WTC11 (cell line): ENCODE data around the gene TAOK2. TPM values are rescaled to one million over a fixed set of nuclear protein-coding genes. Genes with fewer than 3 reads are reported as not detected.
A peak's percentile ranks its signal among the peaks of the same experiment; 100 is the strongest.

Experiments used
- ATAC-seq: fragments of 200-7000 bp; cut with Tn5 transposase; 2 replicates; pipeline ENCODE4 v1.10.0; 2021; ENCODE audit warnings: mild to moderate bottlenecking, moderate library complexity
- CTCF ChIA-PET: fragments of 300-600 bp; sonication (Branson Sonifier 250); formaldehyde crosslinking; loops from one replicate; lab custom pipeline; 2021; ENCODE audit warnings: antibody characterized with exemption; lab: Charles Lee
- POLR2A ChIA-PET: fragments of 350-600 bp; sonication (Branson Sonifier 250); formaldehyde crosslinking; loops from one replicate; lab custom pipeline; 2021; ENCODE audit warnings: antibody characterized with exemption; lab: Charles Lee
- DNase-seq: peaks from one replicate; pipeline ENCODE4 v3.0.0; 2021; ENCODE audit warnings: low spot score
- H3K27ac Mint-ChIP-seq: 2 replicates; pipeline ENCODE4 v1.8.0; 2021; ENCODE audit warnings: mixed read lengths
- H3K27me3 Mint-ChIP-seq: 2 replicates; pipeline ENCODE4 v1.8.0; 2021; ENCODE audit warnings: low read depth, mild to moderate bottlenecking, moderate library complexity, mixed read lengths
- H3K36me3 Mint-ChIP-seq: 2 replicates; pipeline ENCODE4 v1.8.0; 2021; ENCODE audit warnings: mixed read lengths
- H3K4me1 Mint-ChIP-seq: 2 replicates; pipeline ENCODE4 v1.8.0; 2022; ENCODE audit warnings: mixed read lengths
- H3K4me3 Mint-ChIP-seq: 2 replicates; pipeline ENCODE4 v1.8.0; 2021; ENCODE audit warnings: mild to moderate bottlenecking, moderate library complexity, mixed read lengths
- H3K9me3 Mint-ChIP-seq: 2 replicates; pipeline ENCODE4 v1.8.0; 2021; ENCODE audit warnings: mixed read lengths
- ATF1 ChIP-seq: sonication (generic); formaldehyde crosslinking; IDR thresholded peaks from 2 replicates; pipeline ENCODE4 v1.8.1; 2023; ENCODE audit warnings: mild to moderate bottlenecking, moderate library complexity, missing genetic modification reagents
- ATF6 ChIP-seq: sonication (generic); formaldehyde crosslinking; IDR thresholded peaks from 2 replicates; pipeline ENCODE4 v1.8.1; 2023; ENCODE audit warnings: mild to moderate bottlenecking, missing genetic modification reagents
- ELF4 ChIP-seq: sonication (generic); formaldehyde crosslinking; IDR thresholded peaks from 2 replicates; pipeline ENCODE4 v1.8.1; 2022; ENCODE audit warnings: low read depth, mild to moderate bottlenecking, moderate library complexity, missing genetic modification reagents
- FOXP1 ChIP-seq: sonication (generic); formaldehyde crosslinking; IDR thresholded peaks from 2 replicates; pipeline ENCODE4 v1.8.0; 2022; ENCODE audit warnings: missing genetic modification reagents, mild to moderate bottlenecking, moderate library complexity, borderline replicate concordance
- FOXP4 ChIP-seq: sonication (generic); formaldehyde crosslinking; IDR thresholded peaks from 2 replicates; pipeline ENCODE4 v1.8.0; 2022; ENCODE audit warnings: mild to moderate bottlenecking, missing genetic modification reagents
- GABPB1 ChIP-seq: sonication (generic); formaldehyde crosslinking; IDR thresholded peaks from 2 replicates; pipeline ENCODE4 v1.8.1; 2023; ENCODE audit warnings: mild to moderate bottlenecking, missing genetic modification reagents
- IRF2 ChIP-seq: sonication (generic); formaldehyde crosslinking; IDR thresholded peaks from 2 replicates; pipeline ENCODE4 v1.8.0; 2022; ENCODE audit warnings: low read depth, missing genetic modification reagents, borderline replicate concordance
- KAT7 ChIP-seq: sonication (generic); formaldehyde crosslinking; IDR thresholded peaks from 2 replicates; pipeline ENCODE4 v1.8.1; 2023; ENCODE audit warnings: missing genetic modification reagents, mild to moderate bottlenecking, borderline replicate concordance
- NFYB ChIP-seq: sonication (generic); formaldehyde crosslinking; conservative IDR thresholded peaks from 2 replicates; pipeline ENCODE4 v1.8.0; 2022; ENCODE audit warnings: low read depth, missing genetic modification reagents
- OVOL2 ChIP-seq: fragments of 250-450 bp; sonication (Bioruptor Pico); IDR thresholded peaks from 2 replicates; pipeline ENCODE4 v1.9.0; 2021; ENCODE audit warnings: mild to moderate bottlenecking, borderline replicate concordance
- SP1 ChIP-seq: sonication (generic); formaldehyde crosslinking; conservative IDR thresholded peaks from 2 replicates; pipeline ENCODE4 v1.8.1; 2022; ENCODE audit warnings: missing genetic modification reagents
- TCF7 ChIP-seq: sonication (generic); formaldehyde crosslinking; IDR thresholded peaks from 2 replicates; pipeline ENCODE4 v1.8.0; 2022; ENCODE audit warnings: mild to moderate bottlenecking, low read depth, missing genetic modification reagents, moderate library complexity
- ZBTB21 ChIP-seq: sonication (generic); formaldehyde crosslinking; IDR thresholded peaks from 2 replicates; pipeline ENCODE4 v1.8.1; 2023; ENCODE audit warnings: mild to moderate bottlenecking, missing genetic modification reagents, borderline replicate concordance
- ZNF121 ChIP-seq: sonication (generic); formaldehyde crosslinking; IDR thresholded peaks from 2 replicates; pipeline ENCODE4 v1.8.0; 2023; ENCODE audit warnings: missing genetic modification reagents
- ZNF219 ChIP-seq: sonication (generic); formaldehyde crosslinking; IDR thresholded peaks from 2 replicates; pipeline ENCODE4 v1.8.0; 2023; ENCODE audit warnings: missing genetic modification reagents, mild to moderate bottlenecking, borderline replicate concordance
- total RNA-seq: library from RNA; stranded (reverse); gene quantifications from 3 replicates; pipeline ENCODE4 v1.2.3, GENCODE V29; 2021
- TF ChIP-seq, protein P1 (sequence below): sonication (generic); formaldehyde crosslinking; IDR thresholded peaks from 2 replicates; pipeline ENCODE4 v1.8.1; 2023; ENCODE audit warnings: mild to moderate bottlenecking, missing genetic modification reagents, borderline replicate concordance
- TF ChIP-seq, protein P2 (sequence below): sonication (generic); formaldehyde crosslinking; IDR thresholded peaks from 2 replicates; pipeline ENCODE4 v1.8.1; 2023; ENCODE audit warnings: mild to moderate bottlenecking, missing genetic modification reagents
- TF ChIP-seq, protein P3 (sequence below): fragments of 250-450 bp; sonication (Bioruptor Pico); IDR thresholded peaks from 2 replicates; pipeline ENCODE4 v1.9.0; 2021; ENCODE audit warnings: mild to moderate bottlenecking, borderline replicate concordance

The TAOK2 gene
- total RNA-seq, 1 experiment from 2014 or later: 42.4 TPM

GRCh38 chr16:30010844-30011713 is 37.4 kb downstream of the TAOK2 start, which contains the start of gene DOC2A:
Gene DOC2A, minus strand, starts transcription at chr16:30011027. Its CDS starts 805 bp downstream, at chr16:30010222.
- no peak within 1 kb of the TSS for H3K27ac Mint-ChIP-seq
- H3K4me1 Mint-ChIP-seq: peaks cover 17% of the 10 kb centered on the region

DNA sequence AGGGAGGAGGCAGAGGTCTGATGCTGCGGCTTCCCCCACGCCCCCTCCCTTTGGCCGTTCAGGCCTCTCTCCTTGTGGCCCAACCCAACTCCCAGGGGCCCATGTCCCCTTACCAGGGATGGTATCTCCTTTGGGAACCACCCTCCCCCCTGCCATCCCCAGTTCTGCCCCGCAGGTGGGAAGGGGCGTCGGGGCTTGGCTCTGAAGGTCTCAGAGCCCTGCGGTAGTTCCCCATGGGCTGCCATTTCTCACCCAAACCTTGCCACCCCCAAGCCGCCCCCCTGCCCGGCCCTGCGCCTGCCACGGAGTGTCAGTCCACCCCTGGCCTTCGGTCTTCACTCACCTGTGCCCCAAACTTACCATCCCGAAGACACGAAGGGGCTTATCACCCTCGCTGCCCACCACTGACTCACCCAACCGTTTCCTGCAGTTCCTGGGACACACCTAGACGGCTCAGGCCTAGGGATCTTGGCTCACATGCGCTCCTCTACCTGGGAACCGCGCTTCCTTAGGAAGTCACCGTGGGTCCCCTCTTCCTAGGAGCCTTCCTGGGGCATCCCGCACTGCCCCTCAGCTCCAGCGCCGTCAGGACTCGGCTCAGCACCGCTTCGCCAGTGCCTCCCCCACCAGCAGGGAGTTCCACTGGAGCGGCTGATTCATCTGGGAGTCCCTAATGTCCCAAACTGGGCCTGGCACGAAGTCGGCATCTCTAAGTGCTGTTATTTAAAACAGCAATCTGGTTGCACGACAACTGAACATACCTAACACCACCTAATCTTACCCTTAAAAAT is 38.2 kb downstream of the TAOK2 start:
- DNase-seq (no peak), ATAC-seq (peak; percentile 38)
- H3K4me1 Mint-ChIP-seq: peaks cover 17% of the 10 kb centered on the region
- H3K27ac Mint-ChIP-seq: no peak overlapping the region
- CTCF ChIA-PET: interaction anchor here (1.6 to 4.2 kb wide), 3 partner anchors 20 to 38 kb away, joined by 5 to 29 read pairs (median 8); partner anchors contain the start of genes TAOK2 and TLCD3B
- H3K36me3 Mint-ChIP-seq: no peaks in the 10 kb centered on the region
- no peak for TF ChIP-seq ZNF219
- no peak for TF ChIP-seq FOXP1
- no peak for TF ChIP-seq ATF6 (CRISPR knock-in tag)
- TF ChIP-seq, protein P1, sequence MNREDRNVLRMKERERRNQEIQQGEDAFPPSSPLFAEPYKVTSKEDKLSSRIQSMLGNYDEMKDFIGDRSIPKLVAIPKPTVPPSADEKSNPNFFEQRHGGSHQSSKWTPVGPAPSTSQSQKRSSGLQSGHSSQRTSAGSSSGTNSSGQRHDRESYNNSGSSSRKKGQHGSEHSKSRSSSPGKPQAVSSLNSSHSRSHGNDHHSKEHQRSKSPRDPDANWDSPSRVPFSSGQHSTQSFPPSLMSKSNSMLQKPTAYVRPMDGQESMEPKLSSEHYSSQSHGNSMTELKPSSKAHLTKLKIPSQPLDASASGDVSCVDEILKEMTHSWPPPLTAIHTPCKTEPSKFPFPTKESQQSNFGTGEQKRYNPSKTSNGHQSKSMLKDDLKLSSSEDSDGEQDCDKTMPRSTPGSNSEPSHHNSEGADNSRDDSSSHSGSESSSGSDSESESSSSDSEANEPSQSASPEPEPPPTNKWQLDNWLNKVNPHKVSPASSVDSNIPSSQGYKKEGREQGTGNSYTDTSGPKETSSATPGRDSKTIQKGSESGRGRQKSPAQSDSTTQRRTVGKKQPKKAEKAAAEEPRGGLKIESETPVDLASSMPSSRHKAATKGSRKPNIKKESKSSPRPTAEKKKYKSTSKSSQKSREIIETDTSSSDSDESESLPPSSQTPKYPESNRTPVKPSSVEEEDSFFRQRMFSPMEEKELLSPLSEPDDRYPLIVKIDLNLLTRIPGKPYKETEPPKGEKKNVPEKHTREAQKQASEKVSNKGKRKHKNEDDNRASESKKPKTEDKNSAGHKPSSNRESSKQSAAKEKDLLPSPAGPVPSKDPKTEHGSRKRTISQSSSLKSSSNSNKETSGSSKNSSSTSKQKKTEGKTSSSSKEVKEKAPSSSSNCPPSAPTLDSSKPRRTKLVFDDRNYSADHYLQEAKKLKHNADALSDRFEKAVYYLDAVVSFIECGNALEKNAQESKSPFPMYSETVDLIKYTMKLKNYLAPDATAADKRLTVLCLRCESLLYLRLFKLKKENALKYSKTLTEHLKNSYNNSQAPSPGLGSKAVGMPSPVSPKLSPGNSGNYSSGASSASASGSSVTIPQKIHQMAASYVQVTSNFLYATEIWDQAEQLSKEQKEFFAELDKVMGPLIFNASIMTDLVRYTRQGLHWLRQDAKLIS (CRISPR knock-in tag): no peak
- TF ChIP-seq FOXP4: no peak
- no peak for TF ChIP-seq ELF4 (CRISPR knock-in tag)
- no peak for TF ChIP-seq OVOL2 (CRISPR knock-in tag)
- TF ChIP-seq GABPB1 (CRISPR knock-in tag): no peak
- TF ChIP-seq ATF1: no peak
- no peak for TF ChIP-seq ZNF121
- TF ChIP-seq, all 79 proteins: peak for 0
- Mint-ChIP-seq H3K4me3 (peak overlapping the region; percentile 88), H3K27me3 (peaks cover 26% of the 10 kb centered on the region), H3K9me3 (no peaks in the 10 kb centered on the region)
- POLR2A ChIA-PET: no interaction called here

More at GRCh38 chr16:30010844-30011713, 37.4 kb downstream of the TAOK2 start, which contains the start of gene DOC2A:
- Mint-ChIP-seq H3K36me3 (no peaks in the 10 kb centered on the region), H3K9me3 (no peaks in the 10 kb centered on the region), H3K27me3 (peaks cover 26% of the 10 kb centered on the region), H3K4me3 (peak within 1 kb of the TSS; percentile 88)
- CTCF ChIA-PET: interaction anchor here (0.7 to 4.2 kb wide), 4 partner anchors 9 to 148 kb away, joined by 3 to 29 read pairs (median 6); partner anchors contain the start of genes CDIPT and TLCD3B
- TF ChIP-seq, protein P2, sequence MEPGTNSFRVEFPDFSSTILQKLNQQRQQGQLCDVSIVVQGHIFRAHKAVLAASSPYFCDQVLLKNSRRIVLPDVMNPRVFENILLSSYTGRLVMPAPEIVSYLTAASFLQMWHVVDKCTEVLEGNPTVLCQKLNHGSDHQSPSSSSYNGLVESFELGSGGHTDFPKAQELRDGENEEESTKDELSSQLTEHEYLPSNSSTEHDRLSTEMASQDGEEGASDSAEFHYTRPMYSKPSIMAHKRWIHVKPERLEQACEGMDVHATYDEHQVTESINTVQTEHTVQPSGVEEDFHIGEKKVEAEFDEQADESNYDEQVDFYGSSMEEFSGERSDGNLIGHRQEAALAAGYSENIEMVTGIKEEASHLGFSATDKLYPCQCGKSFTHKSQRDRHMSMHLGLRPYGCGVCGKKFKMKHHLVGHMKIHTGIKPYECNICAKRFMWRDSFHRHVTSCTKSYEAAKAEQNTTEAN: peak; percentile 98
- TF ChIP-seq NFYB (CRISPR knock-in tag) (no peak), SP1 (CRISPR knock-in tag) (peak; percentile 49; the same call in 1 of the 2 replicates), ZBTB21 (0 out of 2 replicates have a peak, but pooled peaks have one; percentile 41), KAT7 (no peak), IRF2 (CRISPR knock-in tag) (no peak), TCF7 (CRISPR knock-in tag) (no peak)
- TF ChIP-seq, protein P3, sequence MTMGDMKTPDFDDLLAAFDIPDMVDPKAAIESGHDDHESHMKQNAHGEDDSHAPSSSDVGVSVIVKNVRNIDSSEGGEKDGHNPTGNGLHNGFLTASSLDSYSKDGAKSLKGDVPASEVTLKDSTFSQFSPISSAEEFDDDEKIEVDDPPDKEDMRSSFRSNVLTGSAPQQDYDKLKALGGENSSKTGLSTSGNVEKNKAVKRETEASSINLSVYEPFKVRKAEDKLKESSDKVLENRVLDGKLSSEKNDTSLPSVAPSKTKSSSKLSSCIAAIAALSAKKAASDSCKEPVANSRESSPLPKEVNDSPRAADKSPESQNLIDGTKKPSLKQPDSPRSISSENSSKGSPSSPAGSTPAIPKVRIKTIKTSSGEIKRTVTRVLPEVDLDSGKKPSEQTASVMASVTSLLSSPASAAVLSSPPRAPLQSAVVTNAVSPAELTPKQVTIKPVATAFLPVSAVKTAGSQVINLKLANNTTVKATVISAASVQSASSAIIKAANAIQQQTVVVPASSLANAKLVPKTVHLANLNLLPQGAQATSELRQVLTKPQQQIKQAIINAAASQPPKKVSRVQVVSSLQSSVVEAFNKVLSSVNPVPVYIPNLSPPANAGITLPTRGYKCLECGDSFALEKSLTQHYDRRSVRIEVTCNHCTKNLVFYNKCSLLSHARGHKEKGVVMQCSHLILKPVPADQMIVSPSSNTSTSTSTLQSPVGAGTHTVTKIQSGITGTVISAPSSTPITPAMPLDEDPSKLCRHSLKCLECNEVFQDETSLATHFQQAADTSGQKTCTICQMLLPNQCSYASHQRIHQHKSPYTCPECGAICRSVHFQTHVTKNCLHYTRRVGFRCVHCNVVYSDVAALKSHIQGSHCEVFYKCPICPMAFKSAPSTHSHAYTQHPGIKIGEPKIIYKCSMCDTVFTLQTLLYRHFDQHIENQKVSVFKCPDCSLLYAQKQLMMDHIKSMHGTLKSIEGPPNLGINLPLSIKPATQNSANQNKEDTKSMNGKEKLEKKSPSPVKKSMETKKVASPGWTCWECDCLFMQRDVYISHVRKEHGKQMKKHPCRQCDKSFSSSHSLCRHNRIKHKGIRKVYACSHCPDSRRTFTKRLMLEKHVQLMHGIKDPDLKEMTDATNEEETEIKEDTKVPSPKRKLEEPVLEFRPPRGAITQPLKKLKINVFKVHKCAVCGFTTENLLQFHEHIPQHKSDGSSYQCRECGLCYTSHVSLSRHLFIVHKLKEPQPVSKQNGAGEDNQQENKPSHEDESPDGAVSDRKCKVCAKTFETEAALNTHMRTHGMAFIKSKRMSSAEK (CRISPR knock-in tag): no peak
- DNase-seq (peak; percentile 73), ATAC-seq (peak; percentile 51)
- POLR2A ChIA-PET: interaction anchor here (0.6 to 1.4 kb wide), 3 partner anchors 10 to 187 kb away, joined by 3 to 4 read pairs (median 3); no protein-coding TSS in a partner anchor
